HG03342 (cell line): ENCODE data around the gene TM9SF3.

Source experiments
- ATAC-seq: cut with Tn5 transposase; IDR thresholded peaks from one replicate; pipeline ENCODE4 v1.9.1; 2021; ENCODE audit warnings: mild to moderate bottlenecking, moderate library complexity; ENCODE audit not compliant: unreplicated experiment

The TM9SF3 gene

DNA sequence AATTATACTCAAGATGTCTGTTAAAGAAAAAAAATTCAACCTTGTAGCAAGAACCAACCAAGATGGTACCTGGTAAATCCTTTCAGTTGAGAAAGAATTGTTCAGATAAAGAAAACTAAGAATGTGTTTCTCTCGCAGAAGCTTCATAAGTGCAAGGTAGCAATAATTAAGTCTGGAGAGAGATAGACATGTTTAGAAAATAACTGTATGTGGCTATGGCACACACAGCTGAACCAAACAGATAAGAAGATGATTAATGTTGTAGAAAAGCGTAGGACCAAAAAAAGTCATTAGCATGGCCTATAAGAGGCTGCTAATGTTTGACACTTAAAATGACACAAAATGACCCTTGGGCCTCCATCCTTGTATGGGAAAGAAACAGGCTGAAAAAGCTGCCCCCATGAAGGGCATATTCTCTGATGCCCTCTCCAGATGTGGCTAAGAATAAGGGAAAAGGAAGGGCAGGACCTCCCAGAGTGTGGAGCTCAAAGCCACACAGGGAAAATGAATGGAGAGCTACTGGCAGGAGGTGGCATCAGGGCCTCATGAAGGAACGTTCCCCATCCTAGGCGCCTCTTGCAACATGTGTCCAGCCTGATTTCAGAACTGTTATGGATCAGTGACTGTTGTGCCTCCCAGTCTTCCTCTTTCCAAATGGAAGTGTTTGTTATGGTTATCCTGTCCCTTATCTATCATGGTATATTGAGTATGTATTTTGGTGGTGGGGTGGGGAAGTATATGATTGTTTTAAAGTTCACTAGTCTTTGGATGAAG, 103.8 kb downstream of the TM9SF3 start:
- ATAC-seq = no peak

DNA sequence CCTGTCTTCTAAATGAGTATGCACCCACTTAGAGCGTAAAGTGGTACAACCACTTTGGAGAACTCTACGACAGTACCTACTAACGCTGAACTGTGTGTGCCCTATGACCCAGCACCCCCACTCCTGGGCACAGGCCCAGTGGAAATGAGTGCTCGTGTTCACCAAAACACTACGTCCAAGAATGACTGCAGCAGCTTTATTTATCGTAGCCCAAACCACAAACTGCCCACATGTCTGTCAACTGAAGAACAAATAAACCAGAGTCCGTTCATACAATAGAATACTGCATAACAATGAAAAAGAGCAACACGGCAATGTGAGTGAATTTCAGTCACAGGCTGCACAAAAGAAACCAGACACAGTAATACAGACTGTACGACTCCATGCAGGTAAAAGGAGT, 108.5 kb downstream of the TM9SF3 start:
- no peak for ATAC-seq

DNA sequence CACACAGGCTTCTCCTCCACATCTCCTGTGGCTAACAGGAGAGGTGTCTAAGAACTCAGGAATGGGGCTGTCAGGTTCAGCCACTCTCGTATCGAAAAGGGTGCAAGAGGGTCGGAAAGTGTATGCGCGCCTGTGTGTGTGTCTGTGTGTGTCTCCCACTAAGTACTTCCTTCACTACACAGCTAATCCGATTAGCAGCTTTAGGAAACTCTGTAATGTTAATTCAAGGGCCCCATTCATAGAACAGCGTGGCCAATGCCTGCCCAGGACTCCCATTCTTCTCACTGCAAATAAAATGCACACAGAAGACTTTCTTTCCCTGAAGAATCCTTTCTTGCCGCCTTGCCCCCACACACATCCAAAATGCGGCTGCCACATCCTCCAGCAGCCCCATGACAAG, 112.9 kb downstream of the TM9SF3 start:
- no peak for ATAC-seq

DNA sequence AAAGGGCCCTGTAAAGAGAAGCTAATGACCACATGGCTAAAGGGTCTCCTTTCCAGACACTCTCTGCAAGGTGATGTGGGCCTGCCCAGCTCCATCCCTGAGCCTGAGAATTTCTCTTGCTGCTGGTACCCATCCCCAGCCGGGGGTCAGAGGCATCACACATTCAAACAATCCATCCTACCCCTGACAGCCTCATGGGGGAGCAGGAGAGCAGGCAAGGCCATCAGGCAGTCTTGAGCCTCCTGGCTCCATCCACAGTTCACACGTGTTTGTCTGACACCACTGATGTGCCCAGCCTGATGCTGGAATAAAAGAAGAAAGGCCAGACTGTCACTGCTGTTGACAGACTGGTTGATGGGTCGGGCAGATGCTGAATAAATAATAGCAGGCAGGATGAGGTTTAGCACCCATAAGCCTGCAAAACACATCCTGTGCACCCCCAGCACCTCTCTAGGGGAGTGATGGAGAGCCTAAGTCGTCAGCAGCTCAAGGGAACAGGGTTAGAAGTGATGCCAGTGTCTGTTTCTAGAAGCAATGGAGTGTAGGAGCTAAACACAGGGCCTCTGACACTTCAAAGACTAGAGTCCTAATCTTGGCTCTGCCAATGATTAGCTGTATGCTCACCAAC, 116.6 kb downstream of the TM9SF3 start:
- ATAC-seq = no peak

DNA sequence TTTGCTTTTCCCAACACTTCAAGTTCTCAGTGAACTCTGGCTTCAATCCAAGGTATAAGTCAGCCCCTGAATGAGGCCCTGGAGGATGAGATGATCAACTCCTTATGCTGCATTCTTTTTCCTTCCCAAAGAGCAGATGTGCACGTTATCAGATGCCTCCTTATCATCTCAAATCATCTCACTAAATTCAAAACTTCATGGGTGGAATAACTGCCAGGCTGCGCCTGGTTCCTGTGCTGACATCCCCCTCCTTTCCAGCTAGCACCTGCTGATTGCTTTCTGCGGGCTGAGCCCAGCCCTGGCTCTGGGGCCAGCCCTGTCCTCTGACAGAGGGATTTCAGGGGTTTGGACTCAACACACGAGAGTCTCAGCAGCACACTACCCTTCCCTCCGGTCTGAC, 118.0 kb downstream of the TM9SF3 start:
- ATAC-seq = no peak
